ENCODE results near the gene NMUR2.

The NMUR2 gene

GRCh38 chr5:152400846-152401245 is 4.2 kb downstream of the NMUR2 start:
- H3K9ac ChIP-seq (ENCODE audit: low read length): no peak overlapping the region
- H3K4me1 ChIP-seq (ENCODE audit: low read length): no peaks in the 10 kb centered on the region
- no peak overlapping the region for H3K27ac ChIP-seq (ENCODE audit: low read length)
- TF ChIP-seq CTCF (IDR thresholded peaks at IDR 0.05; ENCODE audit: low read depth, low read length): no peak
- no peak for TF ChIP-seq EZH2phosphoT487 (IDR thresholded peaks at IDR 0.05; ENCODE audit: low read depth)
- no peak overlapping the region for H2AFZ ChIP-seq (ENCODE audit: low read depth, low read length)
- H3K4me2 ChIP-seq (ENCODE audit: low read length): no peak overlapping the region
- no peaks in the 10 kb centered on the region for H3K9me3 ChIP-seq (ENCODE audit: insufficient read depth, low read length)
- no peak overlapping the region for H3K4me3 ChIP-seq (ENCODE audit: low read length)
- H4K20me1 ChIP-seq (ENCODE audit: insufficient read depth, low read length): no peaks in the 10 kb centered on the region
- H3K27me3 ChIP-seq (ENCODE audit: low read depth, low read length): no peaks in the 10 kb centered on the region
- H3K36me3 ChIP-seq (replicated peaks; ENCODE audit: low read depth, low read length): no peaks in the 10 kb centered on the region
- H3K79me2 ChIP-seq (ENCODE audit: low read length): no peaks in the 10 kb centered on the region

GRCh38 chr5:152397581-152397980 is 7.5 kb downstream of the NMUR2 start:
- Histone ChIP-seq H3K27ac (ENCODE audit: low read length) (no peak overlapping the region), H4K20me1 (ENCODE audit: insufficient read depth, low read length) (no peaks in the 10 kb centered on the region), H3K9ac (ENCODE audit: low read length) (no peak overlapping the region), H3K4me2 (ENCODE audit: low read length) (no peak overlapping the region), H3K79me2 (ENCODE audit: low read length) (no peaks in the 10 kb centered on the region), H3K9me3 (ENCODE audit: insufficient read depth, low read length) (no peaks in the 10 kb centered on the region), H3K36me3 (replicated peaks; ENCODE audit: low read depth, low read length) (no peaks in the 10 kb centered on the region), H2AFZ (ENCODE audit: low read depth, low read length) (no peak overlapping the region), H3K27me3 (ENCODE audit: low read depth, low read length) (no peaks in the 10 kb centered on the region), H3K4me1 (ENCODE audit: low read length) (no peaks in the 10 kb centered on the region), H3K4me3 (ENCODE audit: low read length) (no peak overlapping the region)
- TF ChIP-seq EZH2phosphoT487 (IDR thresholded peaks at IDR 0.05; ENCODE audit: low read depth) (no peak), CTCF (IDR thresholded peaks at IDR 0.05; ENCODE audit: low read depth, low read length) (no peak)

- H3K4me1 ChIP-seq (ENCODE audit: low read length): no peaks in the 10 kb centered on the region
- TF ChIP-seq EZH2phosphoT487 (IDR thresholded peaks at IDR 0.05; ENCODE audit: low read depth): no peak
- TF ChIP-seq CTCF (IDR thresholded peaks at IDR 0.05; ENCODE audit: low read depth, low read length): no peak
- no peak overlapping the region for H3K4me2 ChIP-seq (ENCODE audit: low read length)
- H3K9me3 ChIP-seq (ENCODE audit: insufficient read depth, low read length): no peaks in the 10 kb centered on the region
- no peaks in the 10 kb centered on the region for H3K27me3 ChIP-seq (ENCODE audit: low read depth, low read length)
- H3K36me3 ChIP-seq (replicated peaks; ENCODE audit: low read depth, low read length): no peaks in the 10 kb centered on the region
- no peak overlapping the region for H2AFZ ChIP-seq (ENCODE audit: low read depth, low read length)
- H3K79me2 ChIP-seq (ENCODE audit: low read length): no peaks in the 10 kb centered on the region
- H4K20me1 ChIP-seq (ENCODE audit: insufficient read depth, low read length): no peaks in the 10 kb centered on the region
- H3K4me3 ChIP-seq (ENCODE audit: low read length): no peak overlapping the region
- no peak overlapping the region for H3K9ac ChIP-seq (ENCODE audit: low read length)
- H3K27ac ChIP-seq (ENCODE audit: low read length): no peak overlapping the region
Observed at GRCh38 chr5:152393441-152393840, 11.6 kb downstream of the NMUR2 start.

GRCh38 chr5:152389208-152389849 is 15.8 kb downstream of the NMUR2 start:
- Histone ChIP-seq H3K79me2 (ENCODE audit: low read length) (no peaks in the 10 kb centered on the region), H3K27me3 (ENCODE audit: low read depth, low read length) (no peaks in the 10 kb centered on the region), H4K20me1 (ENCODE audit: insufficient read depth, low read length) (no peaks in the 10 kb centered on the region), H2AFZ (ENCODE audit: low read depth, low read length) (no peak overlapping the region), H3K9ac (ENCODE audit: low read length) (no peak overlapping the region), H3K4me2 (ENCODE audit: low read length) (no peak overlapping the region), H3K36me3 (replicated peaks; ENCODE audit: low read depth, low read length) (no peaks in the 10 kb centered on the region), H3K27ac (ENCODE audit: low read length) (no peak overlapping the region), H3K4me1 (ENCODE audit: low read length) (no peaks in the 10 kb centered on the region), H3K9me3 (ENCODE audit: insufficient read depth, low read length) (no peaks in the 10 kb centered on the region), H3K4me3 (ENCODE audit: low read length) (no peak overlapping the region)
- TF ChIP-seq CTCF (IDR thresholded peaks at IDR 0.05; ENCODE audit: low read depth, low read length) (no peak), EZH2phosphoT487 (IDR thresholded peaks at IDR 0.05; ENCODE audit: low read depth) (no peak)
